GM19099 (cell line): ENCODE results near the gene RP9.

Source experiments
- POLR2A ChIP-seq: IDR thresholded peaks from 3 replicates; pipeline ENCODE4 v1.6.1; 2011; ENCODE audit warnings: low read depth; ENCODE audit not compliant: insufficient read length; ENCODE audit errors: extremely low read depth

Gene RP9

GRCh38 chr7:33118383-33118782 is 9.2 kb upstream of the RP9 start:
- no peak for TF ChIP-seq POLR2A

GRCh38 chr7:33114976-33115375 is 5.8 kb upstream of the RP9 start:
- TF ChIP-seq POLR2A = no peak

- TF ChIP-seq POLR2A = no peak
Measured at GRCh38 chr7:33111614-33112013, 2.4 kb upstream of the RP9 start.

GRCh38 chr7:33109758-33110238 is 594 bp upstream of the RP9 start:
- no peak for TF ChIP-seq POLR2A

- no peak for TF ChIP-seq POLR2A
Measured at GRCh38 chr7:33108554-33109004, 625 bp downstream of the RP9 start.

- no peak for TF ChIP-seq POLR2A
Measured at GRCh38 chr7:33107136-33108066, 1.8 kb downstream of the RP9 start.

GRCh38 chr7:33101906-33102305 is 7.3 kb downstream of the RP9 start:
- no peak for TF ChIP-seq POLR2A

- TF ChIP-seq POLR2A = no peak
Measured at GRCh38 chr7:33100770-33101169, 8.4 kb downstream of the RP9 start.

GRCh38 chr7:33099154-33099940 is 9.9 kb downstream of the RP9 start:
- TF ChIP-seq POLR2A = no peak

- no peak for TF ChIP-seq POLR2A
Measured at GRCh38 chr7:33093266-33093665, 15.9 kb downstream of the RP9 start.

- TF ChIP-seq POLR2A = no peak
Measured at GRCh38 chr7:33091641-33092191, 17.5 kb downstream of the RP9 start.

GRCh38 chr7:33091111-33091531 is 18.1 kb downstream of the RP9 start:
- no peak for TF ChIP-seq POLR2A

GRCh38 chr7:33089142-33089541 is 20.1 kb downstream of the RP9 start:
- TF ChIP-seq POLR2A = no peak

- no peak for TF ChIP-seq POLR2A
Measured at GRCh38 chr7:33087858-33088257, 21.3 kb downstream of the RP9 start.

- TF ChIP-seq POLR2A = no peak
Measured at GRCh38 chr7:33087356-33087755, 21.8 kb downstream of the RP9 start.
